ENCODE measurements around the gene RBM19.

The RBM19 gene

DNA sequence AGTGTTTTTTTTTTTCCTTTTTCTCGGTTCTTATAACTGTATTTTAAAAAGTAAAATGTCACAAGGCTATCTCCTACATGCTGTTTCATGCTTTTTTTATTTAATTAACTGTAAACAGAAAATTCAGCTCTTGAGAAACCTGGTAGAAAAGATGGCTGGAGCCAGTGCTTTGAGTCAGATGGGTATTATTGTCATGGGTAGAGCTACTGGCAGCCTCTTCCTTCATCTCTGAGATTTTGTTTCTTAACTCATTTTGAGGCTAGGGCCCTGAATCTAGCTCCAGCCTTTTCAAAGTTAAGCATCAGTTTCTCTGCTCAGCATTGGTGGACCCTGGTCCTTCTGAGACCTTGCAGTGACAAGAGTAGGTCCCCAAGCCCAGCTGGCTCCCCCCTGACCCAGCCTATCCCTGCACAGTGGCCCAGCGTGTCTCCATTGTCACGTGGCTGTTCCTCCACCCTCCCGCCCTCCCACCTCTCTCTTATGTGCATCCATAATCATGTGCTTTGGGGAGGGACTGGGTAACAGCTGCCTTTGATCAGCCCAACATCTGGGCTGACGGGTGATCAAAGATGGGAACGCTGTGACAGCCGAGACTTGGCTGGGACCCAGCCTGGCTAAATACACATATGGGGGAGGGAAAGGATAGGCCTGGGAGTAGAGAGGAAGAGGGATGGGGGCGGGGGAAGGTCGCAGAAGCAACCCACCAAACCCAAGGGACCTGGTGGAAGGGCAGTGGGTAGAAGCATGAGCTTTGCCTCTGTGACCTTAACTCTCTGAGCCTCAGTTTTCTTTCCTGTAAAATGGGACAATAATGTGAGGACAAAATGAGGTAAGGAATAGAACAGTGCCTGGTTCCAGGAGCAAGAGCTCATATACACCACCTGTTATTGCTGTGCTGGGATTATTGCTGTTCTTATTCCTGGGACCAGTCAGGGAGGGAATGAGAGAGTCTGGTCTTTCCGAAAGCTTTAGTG, 24.4 kb upstream of the RBM19 start:
- DNase-seq (ENCODE audit: low spot score), result no peak

- DNase-seq (ENCODE audit: low spot score), result no peak
Observed at GRCh38 chr12:113988976-113989375, 22.9 kb upstream of the RBM19 start.

DNA sequence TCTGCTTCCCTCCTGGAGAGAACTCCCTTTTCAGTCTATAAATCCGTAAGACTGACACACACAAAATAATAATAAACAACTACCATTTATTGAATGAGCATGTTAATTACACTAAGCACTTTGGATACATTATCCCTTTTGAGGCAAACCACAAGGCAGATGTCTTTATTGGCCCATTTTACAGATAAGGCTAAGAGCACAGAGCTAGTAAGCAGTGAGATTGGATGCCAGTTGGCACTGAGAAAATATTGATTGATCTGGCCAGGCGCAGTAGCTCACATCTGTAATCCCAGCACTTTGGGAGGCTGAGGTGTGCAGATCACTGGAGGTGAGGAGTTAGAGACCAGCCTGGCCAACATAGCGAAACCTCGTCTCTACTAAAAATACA, 21.9 kb upstream of the RBM19 start:
- DNase-seq (ENCODE audit: low spot score), result no peak

DNA sequence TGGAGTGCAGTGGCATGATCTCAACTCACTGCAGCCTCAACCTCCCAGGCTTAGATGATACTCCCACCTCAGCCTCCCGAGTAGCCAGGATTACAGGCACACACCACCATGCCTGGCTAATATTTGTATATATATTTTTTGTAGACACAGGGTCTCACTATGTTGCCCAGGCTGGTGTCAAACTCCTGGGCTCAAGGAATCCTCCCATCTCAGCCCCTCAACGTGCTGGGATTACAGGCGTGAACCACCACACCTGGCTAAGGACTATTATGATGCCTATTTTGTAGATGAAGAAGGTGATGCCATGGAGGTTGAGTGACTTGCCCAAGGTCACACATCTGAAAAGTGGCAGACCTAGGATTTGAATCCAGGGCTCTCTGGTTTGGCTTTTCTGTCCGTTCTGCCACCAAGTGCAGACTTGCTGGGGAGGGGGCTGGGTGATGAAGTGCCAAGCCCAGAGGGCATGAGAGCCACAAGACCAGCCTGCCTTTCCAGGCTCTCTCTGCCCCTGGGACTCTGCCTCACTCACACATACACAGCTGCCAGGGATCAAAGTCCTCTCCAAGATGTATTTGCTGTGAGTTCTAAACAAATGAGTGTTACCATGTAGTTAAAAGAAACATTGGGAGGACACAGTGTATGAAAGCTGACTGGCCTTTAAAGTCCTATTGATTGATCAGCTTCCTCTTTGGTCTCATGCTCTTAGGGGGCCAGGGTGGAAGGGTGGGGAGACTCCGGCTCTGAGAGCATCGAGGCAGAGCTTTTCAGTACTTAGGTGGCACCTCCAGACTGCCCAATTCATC, 21.3 kb upstream of the RBM19 start:
- no peak for DNase-seq (ENCODE audit: low spot score)

- no peak for DNase-seq (ENCODE audit: low spot score)
Observed at GRCh38 chr12:113984464-113984863, 18.3 kb upstream of the RBM19 start.

- no peak for DNase-seq (ENCODE audit: low spot score)
Observed at GRCh38 chr12:113983777-113984448, 17.8 kb upstream of the RBM19 start.

DNA sequence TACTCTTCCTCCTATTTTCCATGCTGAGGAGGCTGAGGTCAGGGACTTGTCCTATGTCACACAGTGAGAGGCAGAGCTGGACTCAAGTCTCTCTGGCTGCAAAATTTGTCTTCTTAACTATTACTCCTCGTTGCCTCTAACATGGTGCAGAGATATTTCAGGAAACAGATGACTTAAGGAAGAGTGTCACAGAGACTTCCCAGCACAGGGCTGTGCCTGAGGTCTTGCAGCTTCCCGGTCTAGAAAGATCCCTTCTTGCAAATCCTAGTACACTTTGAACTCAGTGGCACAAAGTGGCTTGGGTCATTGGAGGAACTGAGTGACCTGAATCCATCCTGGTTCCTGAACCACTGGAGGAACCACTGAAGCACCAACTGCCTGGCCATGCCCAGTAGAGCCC, 17.1 kb upstream of the RBM19 start:
- no peak for DNase-seq (ENCODE audit: low spot score)

DNA sequence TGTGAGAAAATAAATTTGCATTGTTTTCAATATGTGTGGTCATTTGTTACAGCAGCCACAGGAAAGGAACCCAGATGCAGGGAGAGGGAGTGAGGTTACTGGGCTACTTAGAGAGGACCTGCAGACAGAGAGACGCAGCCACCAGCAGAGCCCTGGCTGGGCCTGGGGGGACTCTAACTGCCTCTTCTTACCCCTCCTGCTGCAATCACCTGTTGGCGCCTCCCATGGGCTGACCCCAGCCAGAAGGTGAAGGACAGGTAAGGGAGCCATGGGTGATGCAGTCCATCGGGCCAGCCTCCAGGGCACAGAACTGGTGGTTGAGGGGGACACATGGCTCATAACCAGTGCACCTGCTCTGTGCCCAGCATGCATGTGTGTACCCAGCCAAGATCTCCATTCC, 15.8 kb upstream of the RBM19 start:
- no peak for DNase-seq (ENCODE audit: low spot score)

DNA sequence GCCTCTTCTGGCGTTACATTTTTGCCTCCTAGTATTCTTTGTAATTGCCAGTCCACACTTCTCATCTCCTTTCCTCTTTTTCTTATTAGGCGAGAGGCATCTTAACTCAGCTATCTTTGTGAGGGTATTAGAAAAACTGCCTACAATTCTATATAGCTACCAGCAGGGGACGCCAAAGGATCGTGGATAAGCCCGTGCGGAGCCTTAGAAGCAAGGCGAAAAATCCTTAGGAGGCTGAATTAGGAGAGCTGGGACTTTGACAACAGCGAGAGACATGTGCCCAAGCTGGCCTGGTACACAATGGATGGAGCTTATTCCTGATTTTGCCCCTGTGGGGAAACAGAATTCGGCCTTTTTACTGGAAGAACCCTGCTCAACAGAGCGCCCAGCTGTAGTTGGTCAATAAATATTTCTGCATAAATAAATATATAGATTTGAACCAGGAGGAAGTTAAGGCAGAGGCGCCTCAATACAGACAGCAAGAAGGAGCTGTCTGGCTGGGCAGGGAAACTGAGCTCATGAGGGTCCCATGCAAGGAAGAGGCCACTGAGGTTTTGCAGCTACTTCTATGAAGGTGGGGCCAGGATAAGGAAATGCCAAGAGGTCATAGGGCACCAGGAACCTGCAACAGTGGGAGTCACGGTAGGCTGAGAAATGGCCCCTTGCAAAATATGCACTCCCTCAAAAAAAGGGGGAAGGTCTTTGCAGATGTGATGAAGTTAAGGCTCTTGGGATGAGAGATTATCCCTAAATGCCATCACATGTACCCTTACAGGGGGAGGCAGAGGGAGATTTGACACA, 14.6 kb upstream of the RBM19 start:
- DNase-seq (ENCODE audit: low spot score), result peak; percentile 35

- DNase-seq (ENCODE audit: low spot score), result no peak
Observed at GRCh38 chr12:113980054-113980453, 13.9 kb upstream of the RBM19 start.

DNA sequence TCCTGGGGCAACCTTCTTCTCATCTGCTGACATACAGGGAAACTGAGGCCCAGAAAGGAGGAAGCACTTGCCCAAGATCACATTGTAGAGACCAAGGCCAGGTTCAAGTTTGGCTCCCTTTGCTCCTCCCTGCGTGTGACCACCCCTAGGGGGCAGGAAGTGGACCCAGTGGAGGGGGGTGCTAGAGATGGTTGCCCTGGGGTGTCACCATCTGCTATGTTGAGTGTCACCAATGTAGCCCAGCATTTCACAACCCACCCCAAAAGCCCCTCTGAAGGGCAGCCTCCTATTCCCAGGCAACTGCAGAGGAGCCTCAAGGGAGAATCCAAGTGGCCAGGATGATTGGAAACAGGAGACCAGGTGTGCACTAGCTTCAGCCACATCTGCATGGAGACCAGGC, 12.0 kb upstream of the RBM19 start:
- DNase-seq (ENCODE audit: low spot score), result no peak

DNA sequence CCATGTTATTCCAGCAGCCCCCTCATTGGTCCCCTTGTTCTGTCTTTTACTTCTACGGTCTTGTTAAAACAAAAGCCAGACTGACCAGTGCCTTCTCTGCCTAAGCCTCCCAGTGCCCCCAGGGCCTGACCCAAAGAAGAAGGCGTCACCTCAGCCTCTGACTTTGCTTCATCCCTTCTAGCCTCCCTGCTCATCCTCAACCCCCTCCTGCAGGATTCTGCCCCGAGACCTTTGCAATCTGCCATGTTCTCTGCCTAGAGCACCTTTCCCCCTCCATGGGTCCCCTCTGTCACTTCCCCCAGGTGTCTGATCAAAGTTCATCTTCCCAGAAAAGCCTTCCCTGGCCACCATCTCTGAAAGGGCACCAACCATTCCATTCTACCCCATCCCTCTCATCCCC, 7.9 kb upstream of the RBM19 start:
- no peak for DNase-seq (ENCODE audit: low spot score)

DNA sequence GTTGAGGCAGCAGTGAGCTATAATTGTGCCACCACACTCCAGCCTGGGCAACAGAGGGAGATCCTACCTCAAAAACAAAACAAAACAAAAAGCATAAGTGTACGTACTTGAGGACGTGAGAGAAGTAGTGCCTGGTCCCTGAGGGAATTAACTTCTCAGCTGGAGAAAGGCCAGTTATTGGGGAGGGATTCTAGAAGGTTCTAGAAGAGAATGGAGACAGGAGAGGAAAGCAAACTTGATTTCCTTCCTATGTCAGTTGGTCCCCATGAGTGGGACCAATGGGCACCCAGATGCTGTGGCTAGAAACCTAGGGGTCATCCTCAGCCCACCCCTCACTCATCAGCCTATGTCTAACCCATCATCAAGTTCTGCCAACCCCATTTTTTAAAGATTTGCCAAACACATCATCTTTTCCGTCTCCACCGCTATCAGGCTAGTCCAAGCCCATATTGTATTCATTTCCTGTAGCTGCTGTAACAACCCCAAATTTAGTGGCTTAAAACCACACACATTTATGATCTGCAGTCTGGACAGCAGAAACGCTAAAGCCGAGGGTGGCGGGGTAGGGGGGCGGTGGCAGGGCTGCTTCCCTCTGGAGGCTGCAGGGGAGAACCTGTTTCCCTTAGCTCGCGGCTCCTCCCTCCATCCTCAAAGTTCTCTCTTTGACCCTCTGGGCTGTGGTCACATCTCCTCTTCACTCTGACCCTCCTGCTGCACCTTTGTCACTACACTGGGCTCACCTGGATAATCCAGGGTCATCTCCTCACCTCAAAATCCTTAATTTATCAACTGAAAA, 7.2 kb upstream of the RBM19 start:
- no peak for DNase-seq (ENCODE audit: low spot score)

GRCh38 chr12:113971392-113971791, 5.3 kb upstream of the RBM19 start:
- no peak for DNase-seq (ENCODE audit: low spot score)

DNA sequence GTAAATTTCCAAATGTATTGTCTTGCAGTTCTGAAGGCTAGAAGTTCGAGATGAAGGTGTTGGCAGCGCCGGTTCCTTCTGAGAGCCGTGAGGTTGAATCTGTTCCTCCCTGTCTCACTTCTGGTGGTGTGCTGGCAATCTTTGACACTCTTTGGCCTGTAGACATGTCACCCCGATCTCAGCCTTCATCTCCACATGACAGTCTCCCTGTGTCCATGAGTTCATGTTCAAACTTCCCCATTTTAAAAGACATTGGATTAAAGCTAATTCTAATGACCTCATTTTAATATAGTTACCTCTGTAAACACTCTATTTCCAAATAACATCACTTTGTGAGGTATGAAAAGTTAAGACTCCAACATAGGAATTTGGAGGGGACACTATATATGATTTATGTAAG, 4.1 kb upstream of the RBM19 start:
- DNase-seq (ENCODE audit: low spot score), result no peak

- DNase-seq (ENCODE audit: low spot score), result no peak
Observed at GRCh38 chr12:113967368-113967767, 1.2 kb upstream of the RBM19 start.

DNA sequence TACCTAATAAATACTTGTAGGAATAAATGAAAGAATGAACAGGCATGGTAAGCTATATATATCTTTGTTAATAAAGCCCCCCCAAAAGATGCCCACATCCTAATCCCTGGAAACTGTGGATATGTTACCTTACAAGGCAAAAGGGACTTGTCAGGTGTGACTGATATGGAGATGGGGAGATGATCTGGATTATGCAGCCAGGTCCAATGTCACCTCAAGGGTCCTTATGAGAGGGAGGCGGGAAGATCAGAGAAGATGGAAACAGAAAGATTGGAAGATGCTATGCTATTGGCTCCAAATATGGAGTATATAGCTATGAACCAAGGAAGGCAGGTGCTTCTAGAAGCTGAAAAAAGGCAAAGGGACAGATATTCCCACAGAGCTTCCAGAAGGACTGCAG, 3.4 kb downstream of the RBM19 start:
- no peak for DNase-seq (ENCODE audit: low spot score)

DNA sequence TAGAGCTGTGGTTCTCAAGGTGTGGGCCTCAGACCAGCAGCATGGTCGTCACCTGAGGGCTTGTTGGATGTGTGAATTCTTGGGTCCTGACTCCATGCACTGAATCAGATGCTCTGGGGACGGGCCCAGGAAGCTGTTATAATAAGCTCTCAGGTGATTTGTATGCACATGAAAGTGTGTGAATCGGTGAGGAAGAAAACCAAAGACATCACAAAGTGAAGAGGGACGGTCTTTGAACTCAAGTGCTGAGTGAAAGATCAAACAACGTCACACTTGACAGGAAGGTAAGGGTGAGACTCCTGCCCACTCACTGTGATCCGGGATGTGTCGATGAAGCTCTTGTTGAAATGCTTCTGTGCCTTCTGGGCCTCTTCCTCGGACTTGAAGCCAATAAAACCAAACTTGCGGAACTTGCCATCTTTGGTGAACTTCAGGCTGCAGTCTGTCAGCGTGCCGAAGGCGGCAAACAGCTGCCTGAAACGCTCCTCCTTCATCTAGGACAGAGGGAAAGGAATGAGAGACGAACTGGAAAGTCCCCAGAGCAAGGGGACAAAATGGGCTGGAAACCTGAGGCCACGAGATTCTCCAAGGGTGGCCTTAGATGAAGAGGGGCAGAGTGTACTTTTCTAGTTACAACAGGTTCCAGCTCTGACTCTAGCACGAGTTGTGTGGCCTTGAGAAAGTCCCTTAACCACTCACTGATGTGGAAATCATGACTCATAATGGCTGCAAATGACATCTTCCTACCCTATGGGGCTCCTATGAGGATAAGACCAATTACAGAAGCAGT, 4.0 kb downstream of the RBM19 start:
- DNase-seq (ENCODE audit: low spot score), result no peak

GRCh38 chr12:113960030-113960429, 6.1 kb downstream of the RBM19 start:
- no peak for DNase-seq (ENCODE audit: low spot score)

DNA sequence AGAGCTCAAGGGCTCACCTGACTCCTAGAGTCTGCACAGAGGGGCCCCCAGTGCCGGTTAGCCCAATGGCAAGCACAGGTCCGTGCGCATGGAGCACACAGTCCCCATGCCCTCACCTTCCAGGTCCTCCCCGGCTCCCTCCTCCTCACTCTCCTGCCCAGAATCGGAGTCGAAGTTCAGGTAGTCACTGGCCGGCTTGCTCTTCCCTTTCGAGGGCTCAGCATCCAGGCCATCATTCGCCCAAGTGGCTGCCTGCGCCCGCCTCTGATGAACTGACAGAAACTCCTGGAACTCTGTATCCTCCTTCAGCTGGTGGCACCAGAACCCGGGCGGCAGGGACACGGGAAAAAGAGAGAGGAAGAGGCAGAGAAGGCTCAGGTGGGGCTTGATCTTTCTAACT, 7.0 kb downstream of the RBM19 start:
- DNase-seq (ENCODE audit: low spot score), result no peak
